IPS-15b (cell line): Measurements from ENCODE around the gene CMTM2.
A peak's percentile ranks its signal among the peaks of the same experiment; 100 is the strongest.

Source experiments
- H3K27me3 ChIP-seq: one replicate; pipeline ENCODE4 v1.6.1; 2013; ENCODE audit warnings: low read length; ENCODE audit not compliant: control insufficient read depth, insufficient read depth
- H3K36me3 ChIP-seq: one replicate; pipeline ENCODE4 v1.6.1; 2013; ENCODE audit warnings: low read length; ENCODE audit not compliant: control insufficient read depth, insufficient read depth
- H3K4me1 ChIP-seq: one replicate; pipeline ENCODE4 v1.6.1; 2013; ENCODE audit warnings: mild to moderate bottlenecking, low read length; ENCODE audit not compliant: control insufficient read depth, insufficient read depth
- H3K4me3 ChIP-seq: one replicate; pipeline ENCODE4 v1.5.1; 2013; ENCODE audit warnings: low read depth, low read length
- H3K9ac ChIP-seq: one replicate; pipeline ENCODE4 v1.6.1; 2013; ENCODE audit warnings: low read depth, mild to moderate bottlenecking, low read length
- H3K9me3 ChIP-seq: one replicate; pipeline ENCODE4 v1.6.1; 2013; ENCODE audit warnings: mild to moderate bottlenecking, low read length; ENCODE audit not compliant: control insufficient read depth, insufficient read depth

CMTM2 gene

GRCh38 chr16:66544016-66544757 is 35.1 kb upstream of the CMTM2 start:
- Histone ChIP-seq H3K4me3 (no peak overlapping the region), H3K27me3 (no peaks in the 10 kb centered on the region), H3K4me1 (peaks cover 4% of the 10 kb centered on the region), H3K9ac (no peak overlapping the region), H3K36me3 (no peaks in the 10 kb centered on the region), H3K9me3 (no peaks in the 10 kb centered on the region)

GRCh38 chr16:66547101-66547989 is 31.9 kb upstream of the CMTM2 start:
- Histone ChIP-seq H3K9ac (no peak overlapping the region), H3K4me1 (no peaks in the 10 kb centered on the region), H3K36me3 (no peaks in the 10 kb centered on the region), H3K27me3 (peaks cover 6% of the 10 kb centered on the region), H3K4me3 (no peak overlapping the region), H3K9me3 (no peaks in the 10 kb centered on the region)

- H3K4me1 ChIP-seq: no peaks in the 10 kb centered on the region
- H3K9ac ChIP-seq: no peak overlapping the region
- H3K4me3 ChIP-seq: no peak overlapping the region
Observed at GRCh38 chr16:66548068-66548467, 31.2 kb upstream of the CMTM2 start.

GRCh38 chr16:66548868-66549267 is 30.4 kb upstream of the CMTM2 start:
- Histone ChIP-seq H3K27me3 (peaks cover 14% of the 10 kb centered on the region), H3K9me3 (no peaks in the 10 kb centered on the region), H3K4me1 (no peaks in the 10 kb centered on the region), H3K9ac (peak overlapping the region; percentile 91), H3K36me3 (no peaks in the 10 kb centered on the region), H3K4me3 (peak overlapping the region; percentile 62)

More at GRCh38 chr16:66548068-66548467, 31.2 kb upstream of the CMTM2 start:
- H3K27me3 ChIP-seq: peaks cover 10% of the 10 kb centered on the region
- no peaks in the 10 kb centered on the region for H3K9me3 ChIP-seq
- no peaks in the 10 kb centered on the region for H3K36me3 ChIP-seq

GRCh38 chr16:66549284-66550131 is 29.8 kb upstream of the CMTM2 start, which contains the start of gene TK2:
TSS of gene TK2 (minus strand) at chr16:66550122. CDS start at chr16:66550061, 61 bp downstream.
- H3K4me1 ChIP-seq: no peaks in the 10 kb centered on the region
- peaks cover 14% of the 10 kb centered on the region for H3K27me3 ChIP-seq
- peak within 1 kb of the TSS; percentile 62 for H3K4me3 ChIP-seq
- no peaks in the 10 kb centered on the region for H3K9me3 ChIP-seq
- H3K9ac ChIP-seq: peak within 1 kb of the TSS; percentile 91
- no peaks in the 10 kb centered on the region for H3K36me3 ChIP-seq

GRCh38 chr16:66551348-66551759 is 27.9 kb upstream of the CMTM2 start:
- Histone ChIP-seq H3K9me3 (no peaks in the 10 kb centered on the region), H3K36me3 (no peaks in the 10 kb centered on the region), H3K4me3 (no peak overlapping the region), H3K9ac (no peak overlapping the region), H3K4me1 (no peaks in the 10 kb centered on the region), H3K27me3 (peaks cover 14% of the 10 kb centered on the region)

GRCh38 chr16:66551788-66552285 is 27.4 kb upstream of the CMTM2 start:
- H3K27me3 ChIP-seq: peaks cover 14% of the 10 kb centered on the region
- H3K4me3 ChIP-seq: peak overlapping the region; percentile 64
- H3K4me1 ChIP-seq: no peaks in the 10 kb centered on the region
- H3K9ac ChIP-seq: no peak overlapping the region
- no peaks in the 10 kb centered on the region for H3K36me3 ChIP-seq
- no peaks in the 10 kb centered on the region for H3K9me3 ChIP-seq

GRCh38 chr16:66552286-66553177 is 26.7 kb upstream of the CMTM2 start, which contains the start of gene CKLF:
TSS of gene CKLF (plus strand) at chr16:66552576. CDS start at chr16:66552716, 140 bp downstream.
- Histone ChIP-seq H3K4me1 (no peaks in the 10 kb centered on the region), H3K36me3 (no peaks in the 10 kb centered on the region), H3K9ac (no peak within 1 kb of the TSS), H3K9me3 (no peaks in the 10 kb centered on the region), H3K4me3 (peak within 1 kb of the TSS; percentile 64), H3K27me3 (peaks cover 14% of the 10 kb centered on the region)

GRCh38 chr16:66553223-66553622 is 26.0 kb upstream of the CMTM2 start:
- Histone ChIP-seq H3K27me3 (peaks cover 14% of the 10 kb centered on the region), H3K4me1 (no peaks in the 10 kb centered on the region), H3K9ac (no peak overlapping the region), H3K9me3 (no peaks in the 10 kb centered on the region), H3K4me3 (peak overlapping the region; percentile 64), H3K36me3 (no peaks in the 10 kb centered on the region)

- H3K9ac ChIP-seq: no peak overlapping the region
- no peaks in the 10 kb centered on the region for H3K4me1 ChIP-seq
- H3K36me3 ChIP-seq: peaks cover 2% of the 10 kb centered on the region
- peaks cover 14% of the 10 kb centered on the region for H3K27me3 ChIP-seq
- H3K9me3 ChIP-seq: no peaks in the 10 kb centered on the region
- H3K4me3 ChIP-seq: no peak overlapping the region
Observed at GRCh38 chr16:66554021-66554420, 25.2 kb upstream of the CMTM2 start.
